Smooth muscle cell (in vitro differentiated cells): ENCODE data around the gene RALGPS1. TPM values are rescaled to one million over a fixed set of nuclear protein-coding genes. Genes with fewer than 3 reads are reported as not detected.
A peak's percentile ranks its signal among the peaks of the same experiment; 100 is the strongest.

Experiments
- DNase-seq: peaks from one replicate; lab custom pipeline; 2025; ENCODE audit not compliant: unreplicated experiment; lab: John Stamatoyannopoulos, UW
- H2AFZ ChIP-seq: fragments of 200-600 bp; sonication (generic); 2 replicates; pipeline ENCODE4 v1.6.0; 2016; ENCODE audit warnings: antibody characterized with exemption, low read depth, mild to moderate bottlenecking
- H3F3A ChIP-seq: fragments of 200-600 bp; sonication (generic); 2 replicates; pipeline ENCODE4 v1.6.0; 2017; ENCODE audit warnings: antibody characterized with exemption, low read depth
- H3K27ac ChIP-seq: fragments of 200-600 bp; sonication (generic); 2 replicates; pipeline ENCODE4 v1.5.1; 2016; ENCODE audit warnings: low read depth, mild to moderate bottlenecking
- H3K27me3 ChIP-seq: fragments of 200-600 bp; sonication (generic); 2 replicates; pipeline ENCODE4 v1.6.1; 2016; ENCODE audit warnings: low read depth, mild to moderate bottlenecking
- H3K36me3 ChIP-seq: fragments of 200-600 bp; sonication (generic); 2 replicates; pipeline ENCODE4 v1.5.1; 2016; ENCODE audit warnings: low read depth
- H3K4me1 ChIP-seq: fragments of 200-600 bp; sonication (generic); 2 replicates; pipeline ENCODE4 v1.5.1; 2016; ENCODE audit warnings: low read depth
- H3K4me2 ChIP-seq: fragments of 200-600 bp; sonication (generic); 2 replicates; pipeline ENCODE4 v1.6.0; 2016; ENCODE audit warnings: mild to moderate bottlenecking
- H3K4me3 ChIP-seq: fragments of 200-600 bp; sonication (generic); 2 replicates; pipeline ENCODE4 v1.5.1; 2016; ENCODE audit warnings: mild to moderate bottlenecking
- H3K79me2 ChIP-seq: fragments of 200-600 bp; sonication (generic); 2 replicates; pipeline ENCODE4 v1.6.0; 2016; ENCODE audit warnings: low read depth, mild to moderate bottlenecking
- H3K9ac ChIP-seq: fragments of 200-600 bp; sonication (generic); 2 replicates; pipeline ENCODE4 v1.6.0; 2016; ENCODE audit warnings: low read depth
- H3K9me3 ChIP-seq: fragments of 200-600 bp; sonication (generic); replicated peaks from 2 replicates; pipeline ENCODE4 v1.5.1; 2016; ENCODE audit warnings: low read depth
- H4K20me1 ChIP-seq: fragments of 200-600 bp; sonication (generic); 2 replicates; pipeline ENCODE4 v1.6.0; 2016; ENCODE audit warnings: low read depth
- CTCF ChIP-seq: fragments of 200-600 bp; sonication (generic); IDR thresholded peaks from 2 replicates; pipeline ENCODE4 v1.5.1; 2017; ENCODE audit warnings: borderline replicate concordance, mild to moderate bottlenecking, antibody characterized with exemption; ENCODE audit not compliant: insufficient read depth, poor library complexity, severe bottlenecking
- WGBS: methylation state at CpG from one replicate; pipeline ENCODE4 v1.1.7; 2016; ENCODE audit warnings: low lambda C conversion rate; 5-methylcytosine and 5-hydroxymethylcytosine counted together
- polyA plus RNA-seq: library from polyadenylated mRNA; unstranded; fragments of >200 nt; fragmentation: Nextera tagmentation; extraction: Ambion mirVana; gene quantifications from 2 replicates; pipeline ENCODE4 v1.2.1, GENCODE V29; 2016
- total RNA-seq: library from RNA; depleted of rRNA; stranded (reverse); fragments of >200 nt; gene quantifications from 2 replicates; pipeline ENCODE4 v1.2.3, GENCODE V29; 2014

The RALGPS1 gene
- total and polyA plus RNA-seq, 2 experiments from 2014 or later: 2.1 to 4.0 TPM

GRCh38 chr9:127118597-127119319, 204.2 kb downstream of the RALGPS1 start:
- no peak overlapping the region for H3K9ac ChIP-seq
- H3K4me1 ChIP-seq: peaks cover 8% of the 10 kb centered on the region
- 90% methylated on average over 8 of the region's 8 CpGs for WGBS
- peaks cover 5% of the 10 kb centered on the region for H3K79me2 ChIP-seq
- TF ChIP-seq CTCF: no peak
- no peak overlapping the region for H3K4me3 ChIP-seq
- H3F3A ChIP-seq: no peaks in the 10 kb centered on the region
- no peak overlapping the region for H3K27ac ChIP-seq
- no peak overlapping the region for H3K4me2 ChIP-seq
- peaks cover 6% of the 10 kb centered on the region for H4K20me1 ChIP-seq
- no peaks in the 10 kb centered on the region for H3K27me3 ChIP-seq
- H3K36me3 ChIP-seq: no peaks in the 10 kb centered on the region
- H3K9me3 ChIP-seq: no peaks in the 10 kb centered on the region
- no peak for DNase-seq
- H2AFZ ChIP-seq: no peak overlapping the region

- TF ChIP-seq CTCF: no peak
- H3K4me1 ChIP-seq: peaks cover 8% of the 10 kb centered on the region
- H3K27ac ChIP-seq: no peak overlapping the region
- H3K9ac ChIP-seq: no peak overlapping the region
- no peaks in the 10 kb centered on the region for H3F3A ChIP-seq
- peaks cover 5% of the 10 kb centered on the region for H3K79me2 ChIP-seq
- no peaks in the 10 kb centered on the region for H3K9me3 ChIP-seq
- no peaks in the 10 kb centered on the region for H3K36me3 ChIP-seq
- H3K4me2 ChIP-seq: no peak overlapping the region
- H3K4me3 ChIP-seq: no peak overlapping the region
- H2AFZ ChIP-seq: no peak overlapping the region
- DNase-seq: no peak
- WGBS: 96% methylated on average over 4 of the region's 4 CpGs
- peaks cover 6% of the 10 kb centered on the region for H4K20me1 ChIP-seq
- no peaks in the 10 kb centered on the region for H3K27me3 ChIP-seq
Measured at GRCh38 chr9:127119320-127119709, 204.7 kb downstream of the RALGPS1 start.

- Histone ChIP-seq H2AFZ (peak overlapping the region; percentile 76), H3K79me2 (peaks cover 5% of the 10 kb centered on the region), H3K9ac (peak overlapping the region; percentile 78), H3K4me3 (peak overlapping the region; percentile 55), H3K9me3 (no peaks in the 10 kb centered on the region), H3F3A (no peaks in the 10 kb centered on the region), H3K4me2 (peak overlapping the region; percentile 93), H3K27ac (peak overlapping the region; percentile 82), H3K27me3 (no peaks in the 10 kb centered on the region), H4K20me1 (peaks cover 6% of the 10 kb centered on the region), H3K4me1 (peaks cover 8% of the 10 kb centered on the region), H3K36me3 (no peaks in the 10 kb centered on the region)
- no peak for TF ChIP-seq CTCF
- WGBS: 18% methylated on average over 20 of the region's 20 CpGs
- DNase-seq: peak; percentile 54
Measured at GRCh38 chr9:127121628-127122175, 207.1 kb downstream of the RALGPS1 start.
